H1 (cell line): ENCODE measurements around the gene LIF.

Experiments
- KDM1A ChIP-seq: fragments of 200-600, 300-600 bp; sonication (generic); IDR thresholded peaks from 2 replicates; pipeline ENCODE4 v1.7.1; 2016; ENCODE audit warnings: mild to moderate bottlenecking, low read length, borderline replicate concordance
- PHF8 ChIP-seq: fragments of 200-600 bp; sonication (generic); conservative IDR thresholded peaks from 2 replicates; pipeline ENCODE4 v1.7.1; 2012; ENCODE audit warnings: low read depth, mild to moderate bottlenecking, inconsistent platforms, low read length, moderate library complexity
- POLR2A ChIP-seq, 2 experiments: IDR thresholded peaks; 1 replicate in 1 of 2; 2 replicates in 1 of 2; pipeline ENCODE4 v1.6.1; 2011; ENCODE audit warnings: low read depth in 2 of 2, low read length in 2 of 2, mild to moderate bottlenecking in 2 of 2; ENCODE audit errors: control extremely low read depth in 1 of 2
- POLR2AphosphoS5 ChIP-seq: IDR thresholded peaks from 2 replicates; pipeline ENCODE4 v1.6.1; 2011; ENCODE audit warnings: low read depth, low read length
- SIX5 ChIP-seq: IDR thresholded peaks from 2 replicates; pipeline ENCODE4 v1.6.1; 2011; ENCODE audit warnings: mild to moderate bottlenecking, low read depth, low read length
- TF ChIP-seq, protein P1 (sequence below): IDR thresholded peaks from 2 replicates; pipeline ENCODE4 v1.6.1; 2011; ENCODE audit warnings: low read depth, mild to moderate bottlenecking, low read length; ENCODE audit not compliant: insufficient read depth
- TF ChIP-seq, protein P2 (sequence below), 3 experiments: IDR thresholded peaks; 1 replicate in 2 of 3; 2 replicates in 1 of 3; pipeline versions ENCODE4 v1.5.1 to v1.6.1; 2011; ENCODE audit warnings: low read length in 3 of 3, mild to moderate bottlenecking in 3 of 3, inconsistent platforms in 2 of 3, low read depth in 1 of 3, moderate library complexity in 1 of 3; ENCODE audit not compliant: insufficient read depth in 1 of 3; ENCODE audit errors: control extremely low read depth in 1 of 3

DNA sequence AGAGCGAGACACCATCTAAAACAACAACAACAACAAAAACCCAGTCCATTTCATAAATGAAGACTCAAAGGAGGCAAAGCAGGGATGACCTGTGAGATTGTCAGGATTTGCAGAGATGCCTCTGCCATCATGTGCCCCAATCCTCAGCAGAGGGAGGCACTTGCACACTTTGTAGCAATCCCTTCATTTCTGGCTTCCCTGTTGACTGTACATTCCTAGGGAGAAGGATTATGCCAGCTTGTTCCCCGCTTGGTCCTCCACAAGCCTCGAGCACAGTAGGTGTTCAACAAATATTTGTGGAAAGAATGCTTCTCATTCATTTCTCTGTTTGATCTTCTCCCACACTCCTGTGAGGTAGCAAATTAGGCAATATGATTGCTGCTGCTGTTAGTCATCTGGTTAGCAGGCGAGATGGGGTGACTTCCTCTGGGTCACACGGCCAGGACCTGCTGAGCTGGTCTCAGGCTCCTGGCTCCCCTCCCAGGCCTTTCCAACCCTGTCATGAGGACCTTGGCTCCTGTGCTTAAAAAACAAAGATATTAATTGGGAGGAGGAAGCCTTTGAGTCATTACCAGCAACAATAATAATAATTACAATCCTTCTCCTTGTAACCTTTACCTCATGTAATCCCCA is 34.1 kb downstream of the LIF start:
- no peak for TF ChIP-seq PHF8
- TF ChIP-seq, protein P1, sequence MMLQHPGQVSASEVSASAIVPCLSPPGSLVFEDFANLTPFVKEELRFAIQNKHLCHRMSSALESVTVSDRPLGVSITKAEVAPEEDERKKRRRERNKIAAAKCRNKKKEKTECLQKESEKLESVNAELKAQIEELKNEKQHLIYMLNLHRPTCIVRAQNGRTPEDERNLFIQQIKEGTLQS = no peak
- TF ChIP-seq, protein P2, sequence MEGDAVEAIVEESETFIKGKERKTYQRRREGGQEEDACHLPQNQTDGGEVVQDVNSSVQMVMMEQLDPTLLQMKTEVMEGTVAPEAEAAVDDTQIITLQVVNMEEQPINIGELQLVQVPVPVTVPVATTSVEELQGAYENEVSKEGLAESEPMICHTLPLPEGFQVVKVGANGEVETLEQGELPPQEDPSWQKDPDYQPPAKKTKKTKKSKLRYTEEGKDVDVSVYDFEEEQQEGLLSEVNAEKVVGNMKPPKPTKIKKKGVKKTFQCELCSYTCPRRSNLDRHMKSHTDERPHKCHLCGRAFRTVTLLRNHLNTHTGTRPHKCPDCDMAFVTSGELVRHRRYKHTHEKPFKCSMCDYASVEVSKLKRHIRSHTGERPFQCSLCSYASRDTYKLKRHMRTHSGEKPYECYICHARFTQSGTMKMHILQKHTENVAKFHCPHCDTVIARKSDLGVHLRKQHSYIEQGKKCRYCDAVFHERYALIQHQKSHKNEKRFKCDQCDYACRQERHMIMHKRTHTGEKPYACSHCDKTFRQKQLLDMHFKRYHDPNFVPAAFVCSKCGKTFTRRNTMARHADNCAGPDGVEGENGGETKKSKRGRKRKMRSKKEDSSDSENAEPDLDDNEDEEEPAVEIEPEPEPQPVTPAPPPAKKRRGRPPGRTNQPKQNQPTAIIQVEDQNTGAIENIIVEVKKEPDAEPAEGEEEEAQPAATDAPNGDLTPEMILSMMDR (IDR thresholded peaks at IDR 0.05; ENCODE audit: control extremely low read depth in 1 of 3, insufficient read depth in 1 of 3, low read depth in 1 of 3, low read length in 3 of 3) = no peak
- no peak for TF ChIP-seq KDM1A
- no peak for TF ChIP-seq POLR2A (IDR thresholded peaks at IDR 0.05; ENCODE audit: control extremely low read depth in 1 of 2, low read depth in 2 of 2, low read length in 2 of 2)
- TF ChIP-seq SIX5 = no peak
- no peak for TF ChIP-seq POLR2AphosphoS5
